HG03520 (cell line): ENCODE data around the gene LARGE2.
A peak's percentile ranks its signal among the peaks of the same experiment; 100 is the strongest.
"Not testable (repeated sequence)": the region's sequence is repeated elsewhere in the genome, so short reads cannot be mapped to it uniquely, and the experiment has no call there.

ENCODE experiments used
- ATAC-seq: cut with Tn5 transposase; IDR thresholded peaks from one replicate; pipeline ENCODE4 v1.9.1; 2021; ENCODE audit warnings: mild to moderate bottlenecking, moderate library complexity; ENCODE audit not compliant: unreplicated experiment

The LARGE2 gene

GRCh38 chr11:45895553-45896259 is 26.8 kb upstream of the LARGE2 start:
- ATAC-seq = no peak

- ATAC-seq = no peak
These were observed 26.0 kb upstream of the LARGE2 start for GRCh38 chr11:45896422-45896984.

GRCh38 chr11:45897556-45897955 is 24.9 kb upstream of the LARGE2 start:
- no peak for ATAC-seq

- ATAC-seq = no peak
These were observed 23.4 kb upstream of the LARGE2 start for GRCh38 chr11:45899086-45899447.

GRCh38 chr11:45899448-45900174 is 22.8 kb upstream of the LARGE2 start:
- ATAC-seq = peak; percentile 71

GRCh38 chr11:45900175-45900800 is 22.2 kb upstream of the LARGE2 start:
- ATAC-seq = not testable (repeated sequence)

- ATAC-seq = no peak
These were observed 21.4 kb upstream of the LARGE2 start for GRCh38 chr11:45900916-45901617.

GRCh38 chr11:45901626-45902025 is 20.8 kb upstream of the LARGE2 start:
- ATAC-seq = no peak

GRCh38 chr11:45902452-45903380 is 19.7 kb upstream of the LARGE2 start:
- no peak for ATAC-seq

- ATAC-seq = no peak
These were observed 18.0 kb upstream of the LARGE2 start for GRCh38 chr11:45904309-45904915.

- no peak for ATAC-seq
These were observed 17.4 kb upstream of the LARGE2 start for GRCh38 chr11:45905095-45905494.

- not testable (repeated sequence) for ATAC-seq
These were observed 16.9 kb upstream of the LARGE2 start for GRCh38 chr11:45905576-45905975.

- ATAC-seq = no peak
These were observed 16.3 kb upstream of the LARGE2 start for GRCh38 chr11:45906096-45906682.

GRCh38 chr11:45906965-45907611 is 15.4 kb upstream of the LARGE2 start, which contains the start of gene FREY1:
Gene FREY1, minus strand, starts transcription at chr11:45907271. Its CDS starts 26 bp downstream, at chr11:45907245.
- ATAC-seq = no peak

GRCh38 chr11:45907911-45908370 is 14.5 kb upstream of the LARGE2 start:
- no peak for ATAC-seq

GRCh38 chr11:45909594-45910475 is 12.6 kb upstream of the LARGE2 start:
- ATAC-seq = no peak

GRCh38 chr11:45910623-45911022 is 11.8 kb upstream of the LARGE2 start:
- no peak for ATAC-seq
